Esophagus squamous epithelium (tissue), 5 donors: ENCODE data around the gene HYAL3. TPM values are rescaled to one million over a fixed set of nuclear protein-coding genes. Genes with fewer than 3 reads are reported as not detected.
"Not testable (repeated sequence)": the region's sequence is repeated elsewhere in the genome, so short reads cannot be mapped to it uniquely, and the experiment has no call there.

ENCODE experiments used
- DNase-seq: peaks from one replicate; lab custom pipeline; 2025; lab: John Stamatoyannopoulos, UW
- H3K27ac ChIP-seq, 4 donors: fragments of 200-600 bp; sonication (generic); one replicate each; pipeline ENCODE4 v1.5.1; 2016 to 2019; ENCODE audit warnings: mild to moderate bottlenecking in 1 of 4
- H3K27me3 ChIP-seq, 4 donors: fragments of 200-600 bp; sonication (generic); 1 replicate in 3 of 4; 2 replicates in 1 of 4; pipeline versions ENCODE4 v1.5.1 to v1.6.0; 2017 to 2021; ENCODE audit warnings: antibody characterized with exemption in 1 of 4
- H3K36me3 ChIP-seq, 3 donors: fragments of 200-600 bp; sonication (generic); one replicate each; pipeline ENCODE4 v1.5.1; 2016 to 2019
- H3K4me1 ChIP-seq, 3 donors: fragments of 200-600 bp; sonication (generic); one replicate each; pipeline ENCODE4 v1.5.1; 2017 to 2019
- H3K4me3 ChIP-seq, 4 donors: fragments of 200-600 bp; sonication (generic); 1 replicate in 3 of 4; 2 replicates in 1 of 4; pipeline ENCODE4 v1.5.1; 2016 to 2019; ENCODE audit warnings: mild to moderate bottlenecking in 2 of 4, moderate library complexity in 1 of 4
- H3K9me3 ChIP-seq, 3 donors: fragments of 200-600 bp; sonication (generic); one replicate each; pipeline ENCODE4 v1.5.1; 2016 to 2019
- POLR2A ChIP-seq, 4 donors: fragments of 450-650 bp; IDR thresholded peaks; one replicate each; pipeline ENCODE4 v1.6.1; 2017; ENCODE audit warnings: antibody characterized with exemption in 4 of 4, mild to moderate bottlenecking in 4 of 4, moderate library complexity in 3 of 4
- WGBS, 2 donors: methylation state at CpG; one replicate each; pipeline ENCODE4 v1.1.5; 2018; 5-methylcytosine and 5-hydroxymethylcytosine counted together
- intact Hi-C: fragments of 100-400 bp; cut with DNase I; formaldehyde crosslinking; loops from one replicate; pipeline ENCODE4 v1.15.0; 2022
- total RNA-seq, 4 donors: library from RNA; depleted of rRNA; stranded (reverse); fragments of >200 nt; gene quantifications; one replicate each; pipeline ENCODE4 v1.1.0, GENCODE V29; 2016
- TF ChIP-seq, protein P1 (sequence below), 6 experiments: fragments of 450-650 bp in 4 of 6; fragments of 200-600 bp in 2 of 6; sonication (generic) in 2 of 6; IDR thresholded peaks; one replicate each; pipeline ENCODE4 v1.5.1; 2016 to 2019; ENCODE audit warnings: antibody characterized with exemption in 6 of 6, mild to moderate bottlenecking in 4 of 6, moderate library complexity in 4 of 6
- donor health status: DM: yes; HTN: yes; CAD: no.

Gene HYAL3
- total RNA-seq, 4 donors from 2014 or later, result 5.3 to 7.9 (median 5.8) TPM

DNA sequence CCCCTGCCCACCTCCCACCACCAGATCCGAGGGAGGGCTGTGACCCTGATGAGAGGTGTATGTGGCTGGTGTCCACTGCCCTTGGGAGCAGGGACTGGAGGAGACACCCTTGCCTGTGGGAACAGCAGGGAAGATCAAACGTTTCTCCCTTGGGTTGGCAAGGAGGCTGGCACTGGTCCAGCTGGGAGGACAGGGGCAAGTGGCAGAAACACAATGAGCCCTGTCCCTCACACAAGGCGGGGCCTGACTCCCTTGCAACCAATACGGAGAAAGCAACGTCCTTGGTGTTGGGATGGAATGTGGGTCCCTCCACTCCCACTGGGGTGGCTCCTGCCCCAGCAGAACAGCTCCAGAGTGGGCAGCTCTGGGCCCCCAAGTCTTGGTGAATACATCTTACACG lies 18.1 kb upstream of the HYAL3 start:
- DNase-seq, result no peak
- intact Hi-C loops, result no loop called here
- H3K9me3 ChIP-seq, result no peaks in the 10 kb centered on the region

DNA sequence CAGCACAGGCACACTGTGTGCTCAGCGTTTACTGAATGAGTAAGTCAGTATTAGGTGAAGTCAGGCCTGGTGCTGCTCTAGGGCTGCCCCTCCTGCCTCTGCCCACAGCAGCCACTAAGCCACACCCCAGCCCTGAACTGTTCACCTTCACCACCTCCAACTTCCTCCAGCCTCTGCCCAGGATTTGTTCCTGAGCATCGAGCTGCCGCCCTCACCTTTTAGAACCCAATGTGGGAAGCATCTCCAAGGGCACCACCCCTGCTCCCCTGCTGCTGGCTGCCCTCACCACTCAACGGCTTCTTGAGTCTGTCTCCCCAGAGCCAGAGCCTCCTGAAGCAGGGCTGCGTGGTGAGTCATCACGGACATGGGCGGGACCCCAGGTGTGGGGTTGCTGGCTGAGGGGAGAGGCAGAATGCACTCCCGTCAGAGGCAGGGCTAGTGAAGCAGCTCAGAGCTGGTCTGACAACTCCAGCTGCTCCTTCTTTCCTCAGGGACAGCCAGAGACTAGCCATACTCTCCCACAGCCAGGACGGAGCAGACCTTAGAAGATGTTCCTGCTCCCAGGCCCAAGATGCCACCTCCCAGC lies 17.5 kb upstream of the HYAL3 start:
- intact Hi-C loops, result no loop called here
- DNase-seq, result no peak
- TF ChIP-seq, protein P1, sequence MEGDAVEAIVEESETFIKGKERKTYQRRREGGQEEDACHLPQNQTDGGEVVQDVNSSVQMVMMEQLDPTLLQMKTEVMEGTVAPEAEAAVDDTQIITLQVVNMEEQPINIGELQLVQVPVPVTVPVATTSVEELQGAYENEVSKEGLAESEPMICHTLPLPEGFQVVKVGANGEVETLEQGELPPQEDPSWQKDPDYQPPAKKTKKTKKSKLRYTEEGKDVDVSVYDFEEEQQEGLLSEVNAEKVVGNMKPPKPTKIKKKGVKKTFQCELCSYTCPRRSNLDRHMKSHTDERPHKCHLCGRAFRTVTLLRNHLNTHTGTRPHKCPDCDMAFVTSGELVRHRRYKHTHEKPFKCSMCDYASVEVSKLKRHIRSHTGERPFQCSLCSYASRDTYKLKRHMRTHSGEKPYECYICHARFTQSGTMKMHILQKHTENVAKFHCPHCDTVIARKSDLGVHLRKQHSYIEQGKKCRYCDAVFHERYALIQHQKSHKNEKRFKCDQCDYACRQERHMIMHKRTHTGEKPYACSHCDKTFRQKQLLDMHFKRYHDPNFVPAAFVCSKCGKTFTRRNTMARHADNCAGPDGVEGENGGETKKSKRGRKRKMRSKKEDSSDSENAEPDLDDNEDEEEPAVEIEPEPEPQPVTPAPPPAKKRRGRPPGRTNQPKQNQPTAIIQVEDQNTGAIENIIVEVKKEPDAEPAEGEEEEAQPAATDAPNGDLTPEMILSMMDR (IDR thresholded peaks at IDR 0.05), result peak in 1 of 6 experiments; percentile 16
- peak in 3 of 4 donors; percentile 60 to 73 (median 64) for TF ChIP-seq POLR2A (IDR thresholded peaks at IDR 0.05)

More for the DNA sequence above, 18.1 kb upstream of the HYAL3 start:
- 40 to 71% methylated on average over 1 of the region's 6 CpGs for WGBS, 2 donors
- H3K4me1 ChIP-seq, result peaks cover 51 to 90% (median 56%) of the 10 kb centered on the region in 3 donors
- H3K27me3 ChIP-seq, result no peaks in the 10 kb centered on the region
- peak overlapping the region; percentile 93 to 98 (median 96) for H3K27ac ChIP-seq
- peaks cover 0 to 39% (median 11%) of the 10 kb centered on the region in 3 donors for H3K36me3 ChIP-seq
- peak overlapping the region in 2 of 4 donors; percentile 19 to 91 for H3K4me3 ChIP-seq
- TF ChIP-seq, protein P1 (IDR thresholded peaks at IDR 0.05), result no peak
- TF ChIP-seq POLR2A (IDR thresholded peaks at IDR 0.05), result no peak

DNA sequence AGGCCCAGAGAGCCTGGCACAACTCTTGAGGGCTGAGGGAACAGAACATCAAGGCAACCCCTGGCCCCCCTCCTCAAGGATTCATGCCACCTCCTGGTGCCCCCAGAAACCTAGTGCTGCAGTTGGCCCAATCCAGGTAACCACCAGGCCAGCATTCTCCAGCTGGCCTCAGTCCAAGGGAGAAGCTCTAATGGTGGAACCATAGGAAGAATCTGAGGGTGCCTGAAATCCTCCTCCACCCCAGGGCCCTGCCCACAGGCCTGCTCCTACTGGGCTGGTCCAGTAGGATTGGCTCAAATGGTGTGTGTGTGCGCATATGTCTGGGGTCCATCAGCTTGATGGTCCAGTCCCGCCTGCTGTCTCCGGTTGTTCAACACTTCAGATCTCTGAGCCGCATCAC lies 15.6 kb upstream of the HYAL3 start:
- DNase-seq, result no peak
- TF ChIP-seq, protein P1 (IDR thresholded peaks at IDR 0.05), result no peak
- TF ChIP-seq POLR2A (IDR thresholded peaks at IDR 0.05), result no peak
- no peaks in the 10 kb centered on the region for H3K9me3 ChIP-seq
- H3K27me3 ChIP-seq, result no peaks in the 10 kb centered on the region
- WGBS, 2 donors, result 93 to 96% methylated on average over 4 of the region's 4 CpGs
- peak overlapping the region; percentile 0 to 98 (median 44) for H3K27ac ChIP-seq
- H3K36me3 ChIP-seq, result peaks cover 0 to 35% (median 11%) of the 10 kb centered on the region in 3 donors
- H3K4me1 ChIP-seq, result peaks cover 36 to 88% (median 42%) of the 10 kb centered on the region in 3 donors
- no peak overlapping the region for H3K4me3 ChIP-seq
- intact Hi-C loops, result no loop called here

More for the DNA sequence above, 17.5 kb upstream of the HYAL3 start:
- Histone ChIP-seq H3K27ac (peak overlapping the region; percentile 93 to 98 (median 96)), H3K36me3 (peaks cover 0 to 39% (median 11%) of the 10 kb centered on the region in 3 donors), H3K27me3 (no peaks in the 10 kb centered on the region), H3K4me1 (peaks cover 46 to 90% (median 51%) of the 10 kb centered on the region in 3 donors), H3K9me3 (no peaks in the 10 kb centered on the region), H3K4me3 (peak overlapping the region in 2 of 4 donors; percentile 6 to 19)
- 27 to 38% methylated on average over 2 to 4 of the region's 9 CpGs for WGBS, 2 donors

DNA sequence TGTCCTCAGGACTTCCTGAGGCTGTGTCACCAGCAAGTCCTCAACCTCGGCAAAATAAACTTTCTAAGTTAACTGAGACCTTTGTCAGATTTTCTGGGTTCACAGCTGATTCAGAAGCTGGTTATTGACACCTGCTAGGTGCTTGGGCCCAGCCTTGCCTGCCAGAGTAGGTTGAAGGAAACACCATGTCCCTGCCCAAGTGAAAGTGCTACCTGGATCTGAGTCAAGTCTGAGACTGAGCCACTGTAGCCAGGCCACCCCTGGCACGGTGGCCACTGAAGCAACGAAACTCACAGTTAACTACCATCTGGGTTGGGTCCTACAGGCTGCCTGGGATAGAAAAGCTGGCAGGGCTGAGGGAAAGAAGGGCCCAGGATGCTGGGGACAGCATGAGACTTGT lies 15.1 kb upstream of the HYAL3 start:
- H3K4me1 ChIP-seq, result peaks cover 31 to 88% (median 38%) of the 10 kb centered on the region in 3 donors
- H3K27ac ChIP-seq, result peak overlapping the region; percentile 0 to 98 (median 44)
- H3K9me3 ChIP-seq, result no peaks in the 10 kb centered on the region
- WGBS, 2 donors, result 73 to 75% methylated on average over 1 of the region's 3 CpGs
- TF ChIP-seq, protein P1 (IDR thresholded peaks at IDR 0.05), result no peak
- TF ChIP-seq POLR2A (IDR thresholded peaks at IDR 0.05), result no peak
- no peak overlapping the region for H3K4me3 ChIP-seq
- H3K36me3 ChIP-seq, result peaks cover 0 to 30% (median 11%) of the 10 kb centered on the region in 3 donors
- no peak for DNase-seq
- H3K27me3 ChIP-seq, result no peaks in the 10 kb centered on the region
- intact Hi-C loops, result no loop called here

DNA sequence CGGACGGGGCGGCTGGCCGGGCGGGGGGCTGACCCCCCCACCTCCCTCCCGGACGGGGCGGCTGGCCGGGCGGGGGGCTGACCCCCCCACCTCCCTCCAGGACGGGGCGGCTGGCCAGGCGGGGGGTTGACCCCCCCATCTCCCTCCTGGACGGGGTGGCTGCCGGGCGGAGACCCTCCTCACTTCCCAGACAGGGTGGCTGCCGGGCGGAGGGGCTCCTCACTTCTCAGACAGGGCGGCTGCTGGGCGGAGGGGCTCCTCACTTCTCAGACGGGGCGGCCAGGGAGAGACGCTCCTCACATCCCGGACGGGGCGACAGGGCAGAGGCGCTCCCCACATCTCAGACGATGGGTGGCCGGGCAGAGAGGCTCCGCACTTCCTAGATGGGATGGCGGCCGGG lies 12.8 kb upstream of the HYAL3 start:
- no CpG with 5 or more reads among the region's 32 CpGs for WGBS, 2 donors
- H3K27ac ChIP-seq, intact Hi-C loops, H3K36me3 ChIP-seq, H3K4me3 ChIP-seq, H3K27me3 ChIP-seq, H3K9me3 ChIP-seq, DNase-seq: not testable (repeated sequence)
- H3K4me1 ChIP-seq, result peaks cover 8 to 65% (median 15%) of the 10 kb centered on the region in 3 donors
